PC-9 (cell line): Measurements from ENCODE around the gene PCDH9.

ENCODE experiments used
- CTCF ChIP-seq: fragments of 200-600 bp; sonication (generic); conservative IDR thresholded peaks from 2 replicates; pipeline ENCODE4 v1.6.1; 2017; ENCODE audit warnings: mixed run types, antibody characterized with exemption, mild to moderate bottlenecking, moderate library complexity
- EZH2 ChIP-seq: fragments of 200-600 bp; sonication (generic); IDR thresholded peaks from 2 replicates; pipeline ENCODE4 v1.8.0; 2017; ENCODE audit warnings: antibody characterized with exemption, low read depth

DNA sequence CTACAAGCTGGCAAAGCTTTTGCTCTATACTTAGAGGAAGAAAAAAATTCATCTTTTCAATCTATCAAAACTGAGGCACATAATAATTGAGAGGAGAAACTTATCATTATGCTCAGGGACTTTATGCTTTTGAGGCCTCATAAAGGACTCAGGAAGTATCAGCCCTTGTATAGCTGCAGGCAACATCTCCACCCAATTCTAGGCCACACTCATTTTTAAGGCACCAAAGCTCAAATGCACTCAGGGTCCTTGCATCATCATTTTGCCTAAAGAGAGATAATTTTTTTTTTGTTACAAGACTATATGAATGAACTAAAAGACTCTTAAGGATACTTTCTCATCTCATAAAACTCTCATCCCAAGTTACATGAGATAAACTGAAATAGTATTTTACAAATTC is 78.5 kb downstream of the PCDH9 start:
- TF ChIP-seq CTCF: no peak
- no peak for TF ChIP-seq EZH2
